Bronchial epithelial cell (primary cell): ENCODE results near the gene LRRC19. TPM values are rescaled to one million over a fixed set of nuclear protein-coding genes. Genes with fewer than 3 reads are reported as not detected.

Experiments
- DNase-seq: peaks from one replicate; pipeline ENCODE4 v3.0.0-alpha.2; 2010; ENCODE audit warnings: low read depth
- FAIRE-seq: peaks from 2 replicates; lab custom pipeline; 2011; peaks lifted over from hg19 to GRCh38; lab: Jason Lieb, UNC
- H3K27me3 ChIP-seq: 2 replicates; pipeline ENCODE4 v1.5.1; 2011; ENCODE audit warnings: low read length; ENCODE audit not compliant: control insufficient read depth, insufficient read depth
- H3K36me3 ChIP-seq: 2 replicates; pipeline ENCODE4 v1.5.1; 2011; ENCODE audit warnings: low read length; ENCODE audit not compliant: control insufficient read depth, insufficient read depth
- H3K4me3 ChIP-seq: 2 replicates; pipeline ENCODE4 v1.5.1; 2011; ENCODE audit warnings: mild to moderate bottlenecking, low read depth, low read length, control low read depth
- CTCF ChIP-seq: IDR thresholded peaks from 2 replicates; pipeline ENCODE4 v1.5.1; 2011; ENCODE audit warnings: mild to moderate bottlenecking, moderate library complexity, low read length, control low read depth, inconsistent platforms; ENCODE audit not compliant: insufficient read depth, severe bottlenecking
- total RNA-seq: library from RNA; depleted of rRNA; stranded (reverse); fragments of >200 nt; gene quantifications from 2 replicates; pipeline ENCODE4 v1.2.1, GENCODE V29; 2014

The LRRC19 gene
- total RNA-seq, 1 donor from 2014 or later = not detected

- no peak for FAIRE-seq
- no peaks in the 10 kb centered on the region for H3K36me3 ChIP-seq
- no peak for TF ChIP-seq CTCF
- no peak for DNase-seq
- H3K4me3 ChIP-seq = no peak overlapping the region
- no peaks in the 10 kb centered on the region for H3K27me3 ChIP-seq
Observed at GRCh38 chr9:26974927-26975326, 30.5 kb downstream of the LRRC19 start.

- Histone ChIP-seq H3K4me3 (no peak overlapping the region), H3K27me3 (no peaks in the 10 kb centered on the region), H3K36me3 (no peaks in the 10 kb centered on the region)
- DNase-seq = no peak
- no peak for TF ChIP-seq CTCF
- no peak for FAIRE-seq
Observed at GRCh38 chr9:26973989-26974388, 31.5 kb downstream of the LRRC19 start.

- FAIRE-seq (no peak), DNase-seq (peak; percentile 75)
- no peak for TF ChIP-seq CTCF
Observed at GRCh38 chr9:26971721-26972120, 33.8 kb downstream of the LRRC19 start.

GRCh38 chr9:26956860-26957233 is 48.6 kb downstream of the LRRC19 start:
- TF ChIP-seq CTCF = no peak
- Histone ChIP-seq H3K4me3 (peak overlapping the region; percentile 57), H3K36me3 (peaks cover 1% of the 10 kb centered on the region), H3K27me3 (no peaks in the 10 kb centered on the region)
- DNase-seq (no peak), FAIRE-seq (no peak)

More at GRCh38 chr9:26971721-26972120, 33.8 kb downstream of the LRRC19 start:
- no peaks in the 10 kb centered on the region for H3K36me3 ChIP-seq
- no peak overlapping the region for H3K4me3 ChIP-seq
- H3K27me3 ChIP-seq = no peaks in the 10 kb centered on the region

GRCh38 chr9:26955921-26956859 is 49.3 kb downstream of the LRRC19 start, which contains the start of gene IFT74:
TSS of gene IFT74 (plus strand) at chr9:26956412. CDS start at chr9:26961968, 5,556 bp downstream.
- no peak for TF ChIP-seq CTCF
- Histone ChIP-seq H3K36me3 (no peaks in the 10 kb centered on the region), H3K27me3 (no peaks in the 10 kb centered on the region), H3K4me3 (peak within 1 kb of the TSS; percentile 57)
- FAIRE-seq (no peak), DNase-seq (peak; percentile 93)
